ENCODE results near the gene ZNF8.
"Not testable (repeated sequence)": the region's sequence is repeated elsewhere in the genome, so short reads cannot be mapped to it uniquely, and the experiment has no call there.

ZNF8 gene

GRCh38 chr19:58278541-58279041 lies at the start of gene ZNF8:
ZNF8 (plus strand) TSS chr19:58278955; CDS start chr19:58279082, 127 bp downstream.
- peak; percentile 98 for DNase-seq

GRCh38 chr19:58229255-58229639 lies 49.5 kb upstream of the ZNF8 start:
- peak; percentile 30 for DNase-seq

- no peak for DNase-seq
Observed at GRCh38 chr19:58237324-58237723, 41.4 kb upstream of the ZNF8 start.

GRCh38 chr19:58243351-58243750 lies 35.4 kb upstream of the ZNF8 start:
- DNase-seq, result no peak

GRCh38 chr19:58248886-58249285 lies 29.9 kb upstream of the ZNF8 start:
- DNase-seq, result no peak

- DNase-seq, result no peak
Observed at GRCh38 chr19:58252102-58252685, 26.6 kb upstream of the ZNF8 start.

GRCh38 chr19:58258259-58258658 lies 20.5 kb upstream of the ZNF8 start:
- DNase-seq, result not testable (repeated sequence)

GRCh38 chr19:58261600-58261967 lies 17.2 kb upstream of the ZNF8 start:
- DNase-seq, result no peak

- DNase-seq, result no peak
Observed at GRCh38 chr19:58261968-58262921, 16.5 kb upstream of the ZNF8 start.

GRCh38 chr19:58262922-58263296 lies 15.8 kb upstream of the ZNF8 start:
- DNase-seq, result no peak

GRCh38 chr19:58265100-58265499 lies 13.7 kb upstream of the ZNF8 start:
- DNase-seq, result no peak

- no peak for DNase-seq
Observed at GRCh38 chr19:58268344-58268743, 10.4 kb upstream of the ZNF8 start.

GRCh38 chr19:58274771-58275201 lies 4.0 kb upstream of the ZNF8 start:
- DNase-seq, result no peak

GRCh38 chr19:58275564-58275963 lies 3.2 kb upstream of the ZNF8 start:
- no peak for DNase-seq

GRCh38 chr19:58277197-58277596 lies 1.6 kb upstream of the ZNF8 start:
- no peak for DNase-seq

- no peak for DNase-seq
Observed at GRCh38 chr19:58277748-58278540, 811 bp upstream of the ZNF8 start.

GRCh38 chr19:58279042-58279924 lies 528 bp downstream of the ZNF8 start:
- peak; percentile 42 for DNase-seq

GRCh38 chr19:58279925-58280316 lies 1.2 kb downstream of the ZNF8 start:
- no peak for DNase-seq

- no peak for DNase-seq
Observed at GRCh38 chr19:58284199-58284598, 5.4 kb downstream of the ZNF8 start.

- no peak for DNase-seq
Observed at GRCh38 chr19:58291943-58292342, 13.2 kb downstream of the ZNF8 start.

GRCh38 chr19:58294743-58295374 lies 16.1 kb downstream of the ZNF8 start:
- DNase-seq, result no peak

- no peak for DNase-seq
Observed at GRCh38 chr19:58296104-58296503, 17.3 kb downstream of the ZNF8 start.
